Activated T-helper 9 cell treated with anti-CD3 and anti-CD28 coated beads, Interleukin-2, amount 50 U/mL, for 16 hours (primary cell): ENCODE measurements around the gene IL11.
"Not testable (repeated sequence)": the region's sequence is repeated elsewhere in the genome, so short reads cannot be mapped to it uniquely, and the experiment has no call there.

ENCODE experiments used
- DNase-seq: peaks from one replicate; pipeline ENCODE4 v3.0.0-alpha.2; 2020; ENCODE audit warnings: low read depth

Gene IL11

GRCh38 chr19:55370305-55370988 is at the start of gene IL11:
Gene IL11, minus strand, starts transcription at chr19:55370463. Its CDS starts 153 bp downstream, at chr19:55370310.
- no peak for DNase-seq

- DNase-seq: no peak
Observed at GRCh38 chr19:55419624-55420236, 49.5 kb upstream of the IL11 start.

- DNase-seq: no peak
Observed at GRCh38 chr19:55419103-55419502, 48.8 kb upstream of the IL11 start.

GRCh38 chr19:55418185-55418584 is 47.9 kb upstream of the IL11 start:
- DNase-seq: no peak

GRCh38 chr19:55410168-55410567 is 39.9 kb upstream of the IL11 start:
- DNase-seq: no peak

GRCh38 chr19:55409179-55409578 is 38.9 kb upstream of the IL11 start:
- DNase-seq: not testable (repeated sequence)

- DNase-seq: no peak
Observed at GRCh38 chr19:55408533-55408872, 38.2 kb upstream of the IL11 start.

GRCh38 chr19:55407800-55408532 is 37.7 kb upstream of the IL11 start:
- peak; percentile 96 for DNase-seq

GRCh38 chr19:55407550-55407799 is 37.2 kb upstream of the IL11 start, which contains the start of gene UBE2S:
Gene UBE2S, minus strand, starts transcription at chr19:55407788. Its CDS starts 199 bp downstream, at chr19:55407589.
- not testable (repeated sequence) for DNase-seq

GRCh38 chr19:55406826-55407549 is 36.7 kb upstream of the IL11 start:
- no peak for DNase-seq

- DNase-seq: no peak
Observed at GRCh38 chr19:55406091-55406825, 36.0 kb upstream of the IL11 start.

GRCh38 chr19:55405638-55406037 is 35.4 kb upstream of the IL11 start:
- no peak for DNase-seq

GRCh38 chr19:55402509-55402908 is 32.2 kb upstream of the IL11 start:
- DNase-seq: no peak

GRCh38 chr19:55401390-55401789 is 31.1 kb upstream of the IL11 start:
- not testable (repeated sequence) for DNase-seq

GRCh38 chr19:55400281-55401087 is 30.2 kb upstream of the IL11 start:
- no peak for DNase-seq

- DNase-seq: no peak
Observed at GRCh38 chr19:55398200-55398925, 28.1 kb upstream of the IL11 start.

- DNase-seq: no peak
Observed at GRCh38 chr19:55392820-55393761, 22.8 kb upstream of the IL11 start.

GRCh38 chr19:55391702-55392615 is 21.7 kb upstream of the IL11 start:
- no peak for DNase-seq
